ENCODE data around the gene GLYATL3. TPM values are rescaled to one million over a fixed set of nuclear protein-coding genes. Genes with fewer than 3 reads are reported as not detected.

The GLYATL3 gene
- total and polyA plus RNA-seq, 11 donors = not detected

GRCh38 chr6:49490633-49491032 is 9.1 kb upstream of the GLYATL3 start:
- Histone ChIP-seq H3K27ac (no peak overlapping the region), H3K27me3 (no peaks in the 10 kb centered on the region), H3K9me3 (no peaks in the 10 kb centered on the region), H3K36me3 (peaks cover 0 to 60% (median 41%) of the 10 kb centered on the region in 9 donors), H3K4me3 (no peak overlapping the region), H3K4me1 (no peaks in the 10 kb centered on the region)
- intact Hi-C loops (cut with DNase I) = no loop called here
- 91 to 97% (median 96%) methylated on average over 4 of the region's 4 CpGs for WGBS, 4 donors
- TF ChIP-seq, protein P1, sequence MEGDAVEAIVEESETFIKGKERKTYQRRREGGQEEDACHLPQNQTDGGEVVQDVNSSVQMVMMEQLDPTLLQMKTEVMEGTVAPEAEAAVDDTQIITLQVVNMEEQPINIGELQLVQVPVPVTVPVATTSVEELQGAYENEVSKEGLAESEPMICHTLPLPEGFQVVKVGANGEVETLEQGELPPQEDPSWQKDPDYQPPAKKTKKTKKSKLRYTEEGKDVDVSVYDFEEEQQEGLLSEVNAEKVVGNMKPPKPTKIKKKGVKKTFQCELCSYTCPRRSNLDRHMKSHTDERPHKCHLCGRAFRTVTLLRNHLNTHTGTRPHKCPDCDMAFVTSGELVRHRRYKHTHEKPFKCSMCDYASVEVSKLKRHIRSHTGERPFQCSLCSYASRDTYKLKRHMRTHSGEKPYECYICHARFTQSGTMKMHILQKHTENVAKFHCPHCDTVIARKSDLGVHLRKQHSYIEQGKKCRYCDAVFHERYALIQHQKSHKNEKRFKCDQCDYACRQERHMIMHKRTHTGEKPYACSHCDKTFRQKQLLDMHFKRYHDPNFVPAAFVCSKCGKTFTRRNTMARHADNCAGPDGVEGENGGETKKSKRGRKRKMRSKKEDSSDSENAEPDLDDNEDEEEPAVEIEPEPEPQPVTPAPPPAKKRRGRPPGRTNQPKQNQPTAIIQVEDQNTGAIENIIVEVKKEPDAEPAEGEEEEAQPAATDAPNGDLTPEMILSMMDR (IDR thresholded peaks at IDR 0.05) = no peak
- TF ChIP-seq POLR2A (IDR thresholded peaks at IDR 0.05) = no peak
- no peak for ATAC-seq
- DNase-seq = no peak

GRCh38 chr6:49497304-49497703 is 2.4 kb upstream of the GLYATL3 start:
- no peak for ATAC-seq
- H3K9me3 ChIP-seq = no peaks in the 10 kb centered on the region
- 87 to 92% (median 89%) methylated on average over 3 of the region's 3 CpGs for WGBS, 4 donors
- H3K36me3 ChIP-seq = peaks cover 0 to 15% (median 3%) of the 10 kb centered on the region in 9 donors
- H3K4me3 ChIP-seq = no peak overlapping the region
- no peaks in the 10 kb centered on the region for H3K27me3 ChIP-seq
- no peaks in the 10 kb centered on the region for H3K4me1 ChIP-seq
- DNase-seq = no peak
- intact Hi-C loops (cut with DNase I) = no loop called here
- TF ChIP-seq, protein P1 (IDR thresholded peaks at IDR 0.05) = no peak
- TF ChIP-seq POLR2A (IDR thresholded peaks at IDR 0.05) = no peak
- H3K27ac ChIP-seq = no peak overlapping the region

DNA sequence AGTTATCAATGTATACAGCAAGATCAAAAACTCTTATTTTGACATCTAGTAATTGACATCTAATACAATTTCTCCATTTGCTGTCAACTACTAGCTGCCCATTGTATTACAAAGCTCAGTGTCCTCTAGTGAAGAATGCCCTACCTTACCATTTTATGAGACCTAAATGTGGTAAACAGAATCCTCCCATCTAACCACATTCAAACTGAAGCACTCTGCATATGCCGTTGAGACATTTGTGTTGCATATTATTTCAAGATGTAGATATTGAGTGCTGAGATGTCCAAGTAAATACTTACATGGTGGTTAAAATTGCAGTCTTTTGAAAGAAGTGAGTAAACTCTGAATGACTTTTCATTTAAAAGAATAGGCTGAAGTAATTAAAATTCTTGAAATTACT is 597 bp upstream of the GLYATL3 start:
- ATAC-seq (no peak), DNase-seq (no peak)
- intact Hi-C loops (cut with DNase I) = no loop called here
- H3K9me3 ChIP-seq = no peaks in the 10 kb centered on the region
- H3K27me3 ChIP-seq = no peaks in the 10 kb centered on the region
- no peaks in the 10 kb centered on the region for H3K4me1 ChIP-seq
- H3K27ac ChIP-seq = no peak overlapping the region
- 88 to 90% (median 90%) methylated on average over 1 of the region's 1 CpG for WGBS, 4 donors
- H3K4me3 ChIP-seq = no peak overlapping the region
- no peak for TF ChIP-seq POLR2A (IDR thresholded peaks at IDR 0.05)
- TF ChIP-seq, protein P1 (IDR thresholded peaks at IDR 0.05) = no peak
- no peaks in the 10 kb centered on the region for H3K36me3 ChIP-seq

DNA sequence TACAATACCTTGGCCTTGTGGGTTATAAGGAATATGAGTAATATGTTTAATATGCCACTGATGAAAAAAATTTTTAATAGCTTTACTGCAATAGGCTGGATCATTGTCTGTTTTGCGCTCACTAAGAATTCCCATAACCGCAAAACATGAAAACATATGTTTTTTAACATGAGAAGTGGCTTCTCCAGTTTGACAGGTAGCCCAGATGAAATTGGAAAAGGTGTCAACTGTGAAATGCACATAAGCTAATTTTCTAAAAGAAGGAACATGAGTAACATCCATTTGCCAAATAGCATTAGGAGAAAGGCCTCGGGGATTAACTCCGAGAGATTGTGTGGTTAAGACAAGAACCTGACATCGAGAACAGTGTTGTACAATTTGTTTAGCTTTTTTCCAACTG is 4.9 kb downstream of the GLYATL3 start:
- H3K27ac ChIP-seq = no peak overlapping the region
- intact Hi-C loops (cut with DNase I) = no loop called here
- H3K4me1 ChIP-seq = no peaks in the 10 kb centered on the region
- H3K27me3 ChIP-seq = peaks cover 0 to 4% (median 0%) of the 10 kb centered on the region in 9 donors
- no peak for TF ChIP-seq POLR2A (IDR thresholded peaks at IDR 0.05)
- TF ChIP-seq, protein P1 (IDR thresholded peaks at IDR 0.05) = no peak
- WGBS, 4 donors = 74 to 94% (median 85%) methylated on average over 5 of the region's 5 CpGs
- ATAC-seq = no peak
- no peaks in the 10 kb centered on the region for H3K36me3 ChIP-seq
- no peak for DNase-seq
- no peak overlapping the region for H3K4me3 ChIP-seq
- H3K9me3 ChIP-seq = no peaks in the 10 kb centered on the region

Data from heart left ventricle (tissue), 16 donors.